Right forelimb (tissue), 1 donor: ENCODE data around the gene CYBRD1.
"Not testable (repeated sequence)": the region's sequence is repeated elsewhere in the genome, so short reads cannot be mapped to it uniquely, and the experiment has no call there.

ENCODE experiments used
- DNase-seq: peaks from one replicate; pipeline ENCODE4 v3.0.0-alpha.2; 2018

CYBRD1 gene

GRCh38 chr2:171516793-171517192 is 5.5 kb upstream of the CYBRD1 start:
- DNase-seq = no peak

GRCh38 chr2:171520471-171520870 is 1.8 kb upstream of the CYBRD1 start:
- DNase-seq = no peak

- no peak for DNase-seq
These were observed 768 bp upstream of the CYBRD1 start for GRCh38 chr2:171521361-171522051.

GRCh38 chr2:171522788-171523087 is 464 bp downstream of the CYBRD1 start:
- no peak for DNase-seq

GRCh38 chr2:171523088-171524017 is 1.1 kb downstream of the CYBRD1 start:
- peak; percentile 85 for DNase-seq

- DNase-seq = no peak
These were observed 1.7 kb downstream of the CYBRD1 start for GRCh38 chr2:171524018-171524401.

GRCh38 chr2:171529914-171530313 is 7.6 kb downstream of the CYBRD1 start:
- no peak for DNase-seq

- DNase-seq = no peak
These were observed 8.1 kb downstream of the CYBRD1 start for GRCh38 chr2:171530378-171530777.

- not testable (repeated sequence) for DNase-seq
These were observed 8.6 kb downstream of the CYBRD1 start for GRCh38 chr2:171530859-171531258.

- no peak for DNase-seq
These were observed 9.0 kb downstream of the CYBRD1 start for GRCh38 chr2:171531291-171531690.

- DNase-seq = no peak
These were observed 9.7 kb downstream of the CYBRD1 start for GRCh38 chr2:171531836-171532450.

- DNase-seq = no peak
These were observed 11.1 kb downstream of the CYBRD1 start for GRCh38 chr2:171533331-171533730.

- DNase-seq = not testable (repeated sequence)
These were observed 13.3 kb downstream of the CYBRD1 start for GRCh38 chr2:171535528-171535927.

GRCh38 chr2:171540437-171540836 is 18.2 kb downstream of the CYBRD1 start:
- no peak for DNase-seq

- no peak for DNase-seq
These were observed 19.1 kb downstream of the CYBRD1 start for GRCh38 chr2:171541202-171541887.

GRCh38 chr2:171545086-171545485 is 22.8 kb downstream of the CYBRD1 start:
- DNase-seq = no peak

GRCh38 chr2:171547256-171547655 is 25.0 kb downstream of the CYBRD1 start:
- DNase-seq = no peak

GRCh38 chr2:171547720-171548119 is 25.4 kb downstream of the CYBRD1 start:
- DNase-seq = no peak

- no peak for DNase-seq
These were observed 28.3 kb downstream of the CYBRD1 start for GRCh38 chr2:171550613-171551012.

- DNase-seq = no peak
These were observed 29.6 kb downstream of the CYBRD1 start for GRCh38 chr2:171551836-171552235.

GRCh38 chr2:171553236-171553635 is 31.0 kb downstream of the CYBRD1 start:
- DNase-seq = no peak

- no peak for DNase-seq
These were observed 31.6 kb downstream of the CYBRD1 start for GRCh38 chr2:171553858-171554257.

GRCh38 chr2:171554991-171555615 is 32.8 kb downstream of the CYBRD1 start:
- DNase-seq = no peak
